Activated T-cell treated with anti-CD3 and anti-CD28 coated beads, Interleukin-2, amount 50 U/mL, for 72 hours (primary cell): ENCODE measurements around the gene SLC16A4. TPM values are rescaled to one million over a fixed set of nuclear protein-coding genes. Genes with fewer than 3 reads are reported as not detected.
"Not testable (repeated sequence)": the region's sequence is repeated elsewhere in the genome, so short reads cannot be mapped to it uniquely, and the experiment has no call there.

ENCODE experiments used
- ATAC-seq, 2 donors: fragments of 150-1000 bp; cut with Tn5 transposase; replicated peaks in 1 of 2; 2 replicates each; pipeline ENCODE4 v1.10.0; 2021; ENCODE audit warnings: moderate library complexity in 2 of 2, mild to moderate bottlenecking in 1 of 2
- DNase-seq, 2 donors: peaks; one replicate each; pipeline ENCODE4 v3.0.0; 2021 to 2022; ENCODE audit warnings: mixed read lengths in 1 of 2
- H3K27ac Mint-ChIP-seq: one replicate; pipeline ENCODE4 v1.8.0; 2022; ENCODE audit warnings: mild to moderate bottlenecking, moderate library complexity, mixed read lengths
- H3K27me3 Mint-ChIP-seq: one replicate; pipeline ENCODE4 v1.8.0; 2022; ENCODE audit warnings: low read depth, mixed read lengths
- H3K36me3 Mint-ChIP-seq, 2 donors: one replicate each; pipeline ENCODE4 v1.8.0; 2022; ENCODE audit warnings: mixed read lengths in 2 of 2, mild to moderate bottlenecking in 1 of 2; ENCODE audit not compliant: insufficient read depth in 2 of 2
- H3K4me1 Mint-ChIP-seq: one replicate; pipeline ENCODE4 v1.8.0; 2022; ENCODE audit warnings: low read depth, mixed read lengths
- H3K4me3 Mint-ChIP-seq, 2 donors: one replicate each; pipeline ENCODE4 v1.8.0; 2022; ENCODE audit warnings: mild to moderate bottlenecking in 2 of 2, mixed read lengths in 2 of 2, moderate library complexity in 2 of 2
- H3K9me3 Mint-ChIP-seq, 2 donors: one replicate each; pipeline ENCODE4 v1.8.0; 2022; ENCODE audit warnings: mixed read lengths in 2 of 2
- total RNA-seq, 2 donors: library from RNA; stranded (reverse); gene quantifications; one replicate each; pipeline ENCODE4 v1.2.3, GENCODE V29; 2022

Gene SLC16A4
- under 1 TPM; 0.44 to 0.58 TPM for total RNA-seq

GRCh38 chr1:110390692-110391245, at the start of gene SLC16A4:
Gene SLC16A4, minus strand, starts transcription at chr1:110391026. Its CDS starts 1,703 bp downstream, at chr1:110389323.
- Mint-ChIP-seq H3K27me3 (no peaks in the 10 kb centered on the region), H3K36me3 (peaks cover 7 to 9% of the 10 kb centered on the region in 2 donors), H3K27ac (no peak within 1 kb of the TSS), H3K4me1 (peaks cover 7% of the 10 kb centered on the region), H3K9me3 (no peaks in the 10 kb centered on the region), H3K4me3 (no peak within 1 kb of the TSS)
- no peak for DNase-seq
- no peak for ATAC-seq

GRCh38 chr1:110439873-110440272, 49.0 kb upstream of the SLC16A4 start:
- DNase-seq, ATAC-seq, H3K27me3 Mint-ChIP-seq, H3K36me3 Mint-ChIP-seq, H3K4me3 Mint-ChIP-seq, H3K9me3 Mint-ChIP-seq, H3K4me1 Mint-ChIP-seq, H3K27ac Mint-ChIP-seq: not testable (repeated sequence)

- DNase-seq: no peak
These were observed 48.1 kb upstream of the SLC16A4 start for GRCh38 chr1:110438893-110439292.

GRCh38 chr1:110437645-110438299, 46.9 kb upstream of the SLC16A4 start:
- not testable (repeated sequence) for H3K4me1 Mint-ChIP-seq, H3K4me3 Mint-ChIP-seq, H3K9me3 Mint-ChIP-seq, H3K27me3 Mint-ChIP-seq, H3K36me3 Mint-ChIP-seq, DNase-seq, H3K27ac Mint-ChIP-seq, ATAC-seq

More at GRCh38 chr1:110438893-110439292, 48.1 kb upstream of the SLC16A4 start:
- Mint-ChIP-seq H3K4me1 (no peaks in the 10 kb centered on the region), H3K9me3 (no peaks in the 10 kb centered on the region), H3K36me3 (no peaks in the 10 kb centered on the region), H3K27ac (no peak overlapping the region), H3K4me3 (no peak overlapping the region), H3K27me3 (peaks cover 7% of the 10 kb centered on the region)
- no peak for ATAC-seq

- no peak for DNase-seq
- peaks cover 3% of the 10 kb centered on the region for H3K27me3 Mint-ChIP-seq
- ATAC-seq: no peak
- no peak overlapping the region for H3K27ac Mint-ChIP-seq
- H3K4me3 Mint-ChIP-seq: no peak overlapping the region
- H3K36me3 Mint-ChIP-seq: no peaks in the 10 kb centered on the region
- no peaks in the 10 kb centered on the region for H3K9me3 Mint-ChIP-seq
- H3K4me1 Mint-ChIP-seq: no peaks in the 10 kb centered on the region
These were observed 45.8 kb upstream of the SLC16A4 start for GRCh38 chr1:110436635-110437034.

GRCh38 chr1:110434946-110435345, 44.1 kb upstream of the SLC16A4 start:
- no peak overlapping the region for H3K27ac Mint-ChIP-seq
- DNase-seq (no peak), ATAC-seq (no peak)
- H3K4me1 Mint-ChIP-seq: no peaks in the 10 kb centered on the region
- H3K27me3 Mint-ChIP-seq: peaks cover 19% of the 10 kb centered on the region
- no peak overlapping the region for H3K4me3 Mint-ChIP-seq
- no peaks in the 10 kb centered on the region for H3K36me3 Mint-ChIP-seq
- H3K9me3 Mint-ChIP-seq: no peaks in the 10 kb centered on the region

GRCh38 chr1:110433803-110434202, 43.0 kb upstream of the SLC16A4 start:
- H3K27me3 Mint-ChIP-seq: peaks cover 20% of the 10 kb centered on the region
- H3K4me1 Mint-ChIP-seq: no peaks in the 10 kb centered on the region
- no peaks in the 10 kb centered on the region for H3K9me3 Mint-ChIP-seq
- no peak for DNase-seq
- no peak overlapping the region for H3K27ac Mint-ChIP-seq
- H3K36me3 Mint-ChIP-seq: no peaks in the 10 kb centered on the region
- ATAC-seq: no peak
- H3K4me3 Mint-ChIP-seq: no peak overlapping the region

GRCh38 chr1:110433213-110433612, 42.4 kb upstream of the SLC16A4 start:
- DNase-seq (no peak), ATAC-seq (no peak)
- Mint-ChIP-seq H3K9me3 (no peaks in the 10 kb centered on the region), H3K4me3 (no peak overlapping the region), H3K4me1 (no peaks in the 10 kb centered on the region), H3K27ac (no peak overlapping the region), H3K36me3 (no peaks in the 10 kb centered on the region), H3K27me3 (peaks cover 20% of the 10 kb centered on the region)

GRCh38 chr1:110430901-110431300, 40.1 kb upstream of the SLC16A4 start:
- no peaks in the 10 kb centered on the region for H3K4me1 Mint-ChIP-seq
- no peaks in the 10 kb centered on the region for H3K9me3 Mint-ChIP-seq
- peaks cover 20% of the 10 kb centered on the region for H3K27me3 Mint-ChIP-seq
- DNase-seq (no peak), ATAC-seq (no peak)
- no peaks in the 10 kb centered on the region for H3K36me3 Mint-ChIP-seq
- no peak overlapping the region for H3K4me3 Mint-ChIP-seq
- H3K27ac Mint-ChIP-seq: no peak overlapping the region

GRCh38 chr1:110430366-110430765, 39.5 kb upstream of the SLC16A4 start:
- DNase-seq: no peak
- H3K36me3 Mint-ChIP-seq: no peaks in the 10 kb centered on the region
- H3K9me3 Mint-ChIP-seq: no peaks in the 10 kb centered on the region
- no peak overlapping the region for H3K27ac Mint-ChIP-seq
- H3K4me1 Mint-ChIP-seq: no peaks in the 10 kb centered on the region
- ATAC-seq: no peak
- peaks cover 20% of the 10 kb centered on the region for H3K27me3 Mint-ChIP-seq
- H3K4me3 Mint-ChIP-seq: no peak overlapping the region

GRCh38 chr1:110428946-110429345, 38.1 kb upstream of the SLC16A4 start:
- no peak overlapping the region for H3K27ac Mint-ChIP-seq
- H3K9me3 Mint-ChIP-seq: no peaks in the 10 kb centered on the region
- ATAC-seq (no peak), DNase-seq (no peak)
- H3K4me3 Mint-ChIP-seq: no peak overlapping the region
- no peaks in the 10 kb centered on the region for H3K36me3 Mint-ChIP-seq
- H3K27me3 Mint-ChIP-seq: peaks cover 22% of the 10 kb centered on the region
- H3K4me1 Mint-ChIP-seq: no peaks in the 10 kb centered on the region

GRCh38 chr1:110426854-110427253, 36.0 kb upstream of the SLC16A4 start:
- H3K4me3 Mint-ChIP-seq: no peak overlapping the region
- H3K27ac Mint-ChIP-seq: no peak overlapping the region
- DNase-seq: no peak
- H3K4me1 Mint-ChIP-seq: no peaks in the 10 kb centered on the region
- H3K9me3 Mint-ChIP-seq: no peaks in the 10 kb centered on the region
- H3K27me3 Mint-ChIP-seq: peaks cover 27% of the 10 kb centered on the region
- no peak for ATAC-seq
- no peaks in the 10 kb centered on the region for H3K36me3 Mint-ChIP-seq

GRCh38 chr1:110425612-110426152, 34.9 kb upstream of the SLC16A4 start:
- peaks cover 16% of the 10 kb centered on the region for H3K27me3 Mint-ChIP-seq
- H3K9me3 Mint-ChIP-seq: no peaks in the 10 kb centered on the region
- DNase-seq (no peak), ATAC-seq (no peak)
- no peak overlapping the region for H3K4me3 Mint-ChIP-seq
- H3K36me3 Mint-ChIP-seq: no peaks in the 10 kb centered on the region
- H3K4me1 Mint-ChIP-seq: peaks cover 4% of the 10 kb centered on the region
- H3K27ac Mint-ChIP-seq: no peak overlapping the region
